ENCODE results near the gene UBE2D3. TPM values are rescaled to one million over a fixed set of nuclear protein-coding genes. Genes with fewer than 3 reads are reported as not detected.

The UBE2D3 gene
- total RNA-seq, 1 donor from 2014 or later, result 289 TPM

DNA sequence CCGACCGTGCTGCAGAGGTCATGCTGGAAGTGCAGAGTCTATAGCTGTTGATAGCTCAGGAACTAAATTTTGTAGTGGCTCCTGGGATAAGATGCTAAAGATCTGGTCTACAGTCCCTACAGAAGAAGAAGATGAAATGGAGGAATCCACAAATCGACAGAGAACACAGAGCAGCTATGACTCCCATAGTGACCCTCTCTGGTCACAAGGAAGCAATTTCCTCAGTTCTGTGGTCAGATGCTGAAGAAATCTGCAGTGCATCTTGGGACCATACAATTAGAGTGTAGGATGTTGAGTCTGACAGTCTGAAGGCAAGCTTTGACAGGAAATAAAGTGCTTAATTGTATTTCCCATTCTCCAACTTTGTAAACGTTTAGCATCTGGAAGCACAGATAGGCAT lies 75.4 kb downstream of the UBE2D3 start:
- Histone ChIP-seq H3K4me1 (peaks cover 10% of the 10 kb centered on the region), H3K27ac (no peak overlapping the region), H3K4me3 (no peak overlapping the region), H3K36me3 (peaks cover 5% of the 10 kb centered on the region), H3K27me3 (ENCODE audit: low read depth) (no peaks in the 10 kb centered on the region), H3K9me3 (no peaks in the 10 kb centered on the region)
- ATAC-seq (peak in 1 of 2 donors; percentile 66), DNase-seq (no peak)
- intact Hi-C loops (cut with DNase I), result no loop called here
- TF ChIP-seq CTCF (IDR thresholded peaks at IDR 0.05), result no peak

Other genes starting within 250 kb of the UBE2D3 start
- gene MANBA, start 66.6 kb downstream of the UBE2D3 start, total RNA-seq, result 68.2 TPM
- 28.5 TPM for gene CISD2, start 41.4 kb upstream of the UBE2D3 start, total RNA-seq
- 0.74 TPM for gene SLC9B1, start 192.2 kb upstream of the UBE2D3 start, total RNA-seq
- gene SLC9B2, start 249.2 kb upstream of the UBE2D3 start, total RNA-seq, result 5.5 TPM